ENCODE measurements around the gene RBM43. TPM values are rescaled to one million over a fixed set of nuclear protein-coding genes. Genes with fewer than 3 reads are reported as not detected.
"Not testable (repeated sequence)": the region's sequence is repeated elsewhere in the genome, so short reads cannot be mapped to it uniquely, and the experiment has no call there.

RBM43 gene
- polyA plus RNA-seq, 2 of the 4 experiments (the other 2 are of a cell fraction), result 4.8 to 9.3 TPM

- H3K27ac ChIP-seq; H3K4me2 ChIP-seq; POLR2A ChIA-PET; H3K4me3 ChIP-seq; H3K9me3 ChIP-seq; DNase-seq (ENCODE audit: low read depth in 1 of 2, low spot score in 1 of 2); FAIRE-seq; H3K4me1 ChIP-seq; ATAC-seq; CTCF ChIA-PET: not testable (repeated sequence)
- WGBS (ENCODE audit: missing lambda C conversion rate), result 49% methylated on average over 2 of the region's 2 CpGs
These were observed 28.4 kb downstream of the RBM43 start for GRCh38 chr2:151233288-151233687.

- FAIRE-seq, result no peak
- no peak for DNase-seq (ENCODE audit: low read depth in 1 of 2, low spot score in 1 of 2)
- Histone ChIP-seq H3K4me3 (no peak overlapping the region), H3K9me3 (peaks cover 7% of the 10 kb centered on the region; the same call in 1 of the 3 replicates), H3K27ac (no peak overlapping the region), H3K4me2 (no peak overlapping the region), H3K4me1 (no peaks in the 10 kb centered on the region)
- WGBS (ENCODE audit: missing lambda C conversion rate), result 51% methylated on average over 2 of the region's 2 CpGs
- no peak for TF ChIP-seq USF2 (IDR thresholded peaks at IDR 0.05)
- TF ChIP-seq PBX3 (IDR thresholded peaks at IDR 0.05), result no peak
- peak; percentile 53 for TF ChIP-seq MAFK (IDR thresholded peaks at IDR 0.05; ENCODE audit: partially characterized antibody)
- ATAC-seq, result no peak
- ChIA-PET CTCF (interaction anchor here (7.8 kb wide), 1 partner anchor 8 kb away, joined by 40 read pairs; no protein-coding TSS in a partner anchor), POLR2A (no interaction called here)
These were observed 31.0 kb downstream of the RBM43 start for GRCh38 chr2:151230627-151231140.

GRCh38 chr2:151228847-151229512 lies 32.7 kb downstream of the RBM43 start:
- CTCF ChIA-PET, result interaction anchor here (1.0 to 7.8 kb wide), 3 partner anchors 10 to 43 kb away, joined by 3 to 40 read pairs (median 3); no protein-coding TSS in a partner anchor
- no peak for ATAC-seq
- TF ChIP-seq CTCF (IDR thresholded peaks at IDR 0.05), result no peak
- TF ChIP-seq CHD4 (IDR thresholded peaks at IDR 0.05; ENCODE audit: borderline replicate concordance), result no peak
- TF ChIP-seq ZNF302 (CRISPR knock-in tag; IDR thresholded peaks at IDR 0.05), result no peak
- TF ChIP-seq PHF8 (IDR thresholded peaks at IDR 0.05; ENCODE audit: borderline replicate concordance, low read depth), result no peak
- no peak for TF ChIP-seq RCOR1 (IDR thresholded peaks at IDR 0.05; ENCODE audit: low read depth, low read length)
- no peak for TF ChIP-seq HES2 (IDR thresholded peaks at IDR 0.05)
- no peak for TF ChIP-seq TP53 (CRISPR knock-in tag; IDR thresholded peaks at IDR 0.05)
- no peak for TF ChIP-seq GATA3 (IDR thresholded peaks at IDR 0.05; ENCODE audit: borderline replicate concordance)
- TF ChIP-seq KDM5A (IDR thresholded peaks at IDR 0.05), result no peak
- no peak for TF ChIP-seq CBX8 (IDR thresholded peaks at IDR 0.05)
- TF ChIP-seq HOXB13 (CRISPR knock-in tag; IDR thresholded peaks at IDR 0.05; ENCODE audit: low read depth), result no peak
- TF ChIP-seq JUNB (IDR thresholded peaks at IDR 0.05), result no peak
- TF ChIP-seq NFE2L2 (conservative IDR thresholded peaks at IDR 0.05; ENCODE audit: low read length), result no peak
- no peak for TF ChIP-seq TFCP2L1 (CRISPR knock-in tag; IDR thresholded peaks at IDR 0.05)
- TF ChIP-seq FOXS1 (CRISPR knock-in tag; IDR thresholded peaks at IDR 0.05), result no peak
- no peak for TF ChIP-seq FOSB (CRISPR knock-in tag; IDR thresholded peaks at IDR 0.05)
- TF ChIP-seq HOXB5 (CRISPR knock-in tag; IDR thresholded peaks at IDR 0.05), result no peak
- H3K27ac ChIP-seq, result no peak overlapping the region
- no peak for FAIRE-seq
- H3K4me1 ChIP-seq, result no peaks in the 10 kb centered on the region
- no peak overlapping the region for H3K4me3 ChIP-seq
- POLR2A ChIA-PET, result no interaction called here
- H3K9me3 ChIP-seq, result peaks cover 7% of the 10 kb centered on the region; the same call in 1 of the 3 replicates
- H3K4me2 ChIP-seq, result no peak overlapping the region
- DNase-seq (ENCODE audit: low read depth in 1 of 2, low spot score in 1 of 2), result no peak

Data from A549 (cell line).